MM.1S (cell line): ENCODE results near the gene VAV2.

Experiments
- DNase-seq: peaks from one replicate; pipeline ENCODE4 v3.0.0-alpha.2; 2015
- H2AFZ ChIP-seq: fragments of 300-600 bp; sonication (generic); 2 replicates; pipeline ENCODE4 v1.6.0; 2016; ENCODE audit warnings: antibody characterized with exemption, low read length
- H3F3A ChIP-seq: fragments of 300-600 bp; sonication (generic); 2 replicates; pipeline ENCODE4 v1.6.1; 2016; ENCODE audit warnings: mild to moderate bottlenecking, antibody characterized with exemption, low read length, moderate library complexity, mixed read lengths; ENCODE audit not compliant: insufficient read depth
- H3K27ac ChIP-seq: fragments of 300-600 bp; sonication (generic); 2 replicates; pipeline ENCODE4 v1.5.1; 2016; ENCODE audit warnings: mild to moderate bottlenecking, low read length
- H3K27me3 ChIP-seq: fragments of 300-600 bp; sonication (generic); replicated peaks from 2 replicates; pipeline ENCODE4 v1.6.0; 2016; ENCODE audit warnings: low read length; ENCODE audit not compliant: insufficient read depth
- H3K36me3 ChIP-seq: fragments of 300-600 bp; sonication (generic); replicated peaks from 2 replicates; pipeline ENCODE4 v1.6.1; 2016; ENCODE audit warnings: mild to moderate bottlenecking, low read length, mixed read lengths; ENCODE audit not compliant: insufficient read depth
- H3K4me1 ChIP-seq: fragments of 300-600 bp; sonication (generic); 2 replicates; pipeline ENCODE4 v1.6.1; 2016; ENCODE audit warnings: low read length, mixed read lengths
- H3K4me2 ChIP-seq: fragments of 300-600 bp; sonication (generic); 2 replicates; pipeline ENCODE4 v1.6.0; 2016; ENCODE audit warnings: low read depth, low read length
- H3K4me3 ChIP-seq: fragments of 300-600 bp; sonication (generic); 2 replicates; pipeline ENCODE4 v1.5.1; 2016; ENCODE audit warnings: low read length, mixed read lengths
- H3K79me2 ChIP-seq: fragments of 300-600 bp; sonication (generic); 2 replicates; pipeline ENCODE4 v1.6.1; 2016; ENCODE audit warnings: mixed run types, low read length, mixed read lengths
- H3K9ac ChIP-seq: fragments of 300-600 bp; sonication (generic); 2 replicates; pipeline ENCODE4 v1.6.1; 2016; ENCODE audit warnings: low read length, mixed read lengths
- H3K9me2 ChIP-seq: fragments of 300-600 bp; sonication (generic); replicated peaks from 2 replicates; pipeline ENCODE4 v1.6.1; 2016; ENCODE audit warnings: mild to moderate bottlenecking, low read length, mixed read lengths; ENCODE audit not compliant: insufficient read depth
- H3K9me3 ChIP-seq: fragments of 300-600 bp; sonication (generic); replicated peaks from 2 replicates; pipeline ENCODE4 v1.6.1; 2016; ENCODE audit warnings: mild to moderate bottlenecking, low read length, mixed read lengths; ENCODE audit not compliant: insufficient read depth
- H4K20me1 ChIP-seq: fragments of 300-600 bp; sonication (generic); 2 replicates; pipeline ENCODE4 v1.6.1; 2016; ENCODE audit warnings: mild to moderate bottlenecking, low read length, moderate library complexity, mixed read lengths; ENCODE audit not compliant: insufficient read depth
- CTCF ChIP-seq: fragments of 300-600 bp; sonication (generic); IDR thresholded peaks from 2 replicates; pipeline ENCODE4 v1.5.1; 2016; ENCODE audit warnings: antibody characterized with exemption, low read length, mixed read lengths
- EZH2 ChIP-seq: fragments of 300-600 bp; sonication (generic); optimal IDR thresholded peaks from 2 replicates; pipeline ENCODE3; 2017; ENCODE audit warnings: low read depth, mild to moderate bottlenecking, antibody characterized with exemption, low read length, mixed read lengths
- EZH2phosphoT487 ChIP-seq: fragments of 300-600 bp; sonication (generic); IDR thresholded peaks from 2 replicates; pipeline ENCODE4 v1.6.1; 2018; ENCODE audit warnings: antibody characterized with exemption, low read length

The VAV2 gene

GRCh38 chr9:133763272-133764183 lies 228.6 kb downstream of the VAV2 start:
- DNase-seq: no peak
- Histone ChIP-seq H3K9ac (no peak overlapping the region), H4K20me1 (no peaks in the 10 kb centered on the region), H3K4me3 (no peak overlapping the region), H3K9me2 (no peaks in the 10 kb centered on the region), H3K9me3 (no peaks in the 10 kb centered on the region), H3K4me1 (no peaks in the 10 kb centered on the region), H3K27me3 (peaks cover 48% of the 10 kb centered on the region), H3K4me2 (no peak overlapping the region), H2AFZ (no peak overlapping the region), H3F3A (no peaks in the 10 kb centered on the region), H3K79me2 (no peaks in the 10 kb centered on the region), H3K27ac (no peak overlapping the region), H3K36me3 (no peaks in the 10 kb centered on the region)
- no peak for TF ChIP-seq EZH2phosphoT487
- no peak for TF ChIP-seq EZH2
- TF ChIP-seq CTCF: no peak

- TF ChIP-seq CTCF (no peak), EZH2phosphoT487 (no peak)
- Histone ChIP-seq H3K27me3 (peaks cover 56% of the 10 kb centered on the region), H3K79me2 (no peaks in the 10 kb centered on the region), H3K9me3 (no peaks in the 10 kb centered on the region), H3F3A (no peaks in the 10 kb centered on the region), H2AFZ (no peak overlapping the region), H3K27ac (no peak overlapping the region), H4K20me1 (no peaks in the 10 kb centered on the region), H3K36me3 (no peaks in the 10 kb centered on the region), H3K4me3 (no peak overlapping the region), H3K4me1 (no peaks in the 10 kb centered on the region), H3K9me2 (no peaks in the 10 kb centered on the region), H3K4me2 (no peak overlapping the region), H3K9ac (no peak overlapping the region)
- DNase-seq: no peak
These were observed 229.4 kb downstream of the VAV2 start for GRCh38 chr9:133762488-133763271.

DNA sequence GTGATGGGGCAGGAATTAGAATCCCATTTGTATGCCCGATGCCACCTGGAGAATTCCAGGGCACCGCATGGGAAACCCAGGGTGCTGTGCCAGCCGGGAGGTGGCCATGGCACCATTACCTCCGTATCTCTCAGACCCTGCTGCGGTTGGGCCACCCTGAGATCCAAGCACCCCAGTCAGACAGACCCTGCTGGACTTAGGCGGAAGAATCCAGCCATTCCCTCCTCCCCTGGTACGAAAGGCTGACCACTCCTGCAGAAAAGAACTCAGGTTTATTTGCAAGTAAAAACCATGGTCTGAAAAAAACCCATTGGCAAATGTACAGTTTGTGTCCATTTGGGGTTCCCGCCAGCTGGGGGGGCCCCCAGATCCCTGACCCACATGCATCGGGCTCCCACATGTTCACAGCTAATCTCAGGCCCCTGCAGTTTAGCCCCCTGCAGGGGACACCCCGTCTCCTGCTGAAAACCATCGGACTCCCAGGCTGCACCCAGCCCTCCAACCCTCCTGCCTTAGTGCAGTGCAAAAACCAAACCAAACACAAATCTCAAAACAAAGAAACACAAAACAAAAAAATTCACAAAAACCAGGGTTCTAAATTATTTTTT lies 230.4 kb downstream of the VAV2 start:
- no peak overlapping the region for H3K4me3 ChIP-seq
- H3K9ac ChIP-seq: no peak overlapping the region
- no peak overlapping the region for H2AFZ ChIP-seq
- TF ChIP-seq CTCF (no peak), EZH2phosphoT487 (no peak), EZH2 (no peak)
- no peak overlapping the region for H3K4me2 ChIP-seq
- H3K79me2 ChIP-seq: no peaks in the 10 kb centered on the region
- no peak for DNase-seq
- H3K9me3 ChIP-seq: no peaks in the 10 kb centered on the region
- no peak overlapping the region for H3K27ac ChIP-seq
- no peaks in the 10 kb centered on the region for H3K9me2 ChIP-seq
- no peaks in the 10 kb centered on the region for H3F3A ChIP-seq
- peaks cover 61% of the 10 kb centered on the region for H3K27me3 ChIP-seq
- no peaks in the 10 kb centered on the region for H3K4me1 ChIP-seq
- no peaks in the 10 kb centered on the region for H4K20me1 ChIP-seq
- no peaks in the 10 kb centered on the region for H3K36me3 ChIP-seq
